ENCODE data around the gene TMEM202.

The TMEM202 gene

GRCh38 chr15:72398648-72399047 lies 543 bp downstream of the TMEM202 start:
- POLR2A ChIA-PET = no interaction called here
- peaks cover 0 to 5% (median 0%) of the 10 kb centered on the region in 4 experiments for H3K4me1 ChIP-seq (ENCODE audit: control extremely low read depth in 1 of 4, control insufficient read depth in 4 of 4, insufficient read depth in 4 of 4, low read length in 3 of 4)
- WGBS (ENCODE audit: insufficient coverage) = 97% methylated on average over 7 of the region's 7 CpGs
- peaks cover 0 to 5% (median 2%) of the 10 kb centered on the region in 5 experiments for H3K27me3 ChIP-seq (replicated peaks in 2 of 5; ENCODE audit: control insufficient read depth in 4 of 5, insufficient read depth in 5 of 5, low read length in 4 of 5)
- H3K36me3 ChIP-seq (ENCODE audit: control insufficient read depth in 4 of 4, insufficient read depth in 4 of 4, low read length in 3 of 4) = no peaks in the 10 kb centered on the region
- CTCF ChIA-PET = interaction anchor here (1.1 kb wide), 1 partner anchor 307 kb away, joined by 3 read pairs; no protein-coding TSS in a partner anchor
- no peak overlapping the region for H3K27ac ChIP-seq (ENCODE audit: insufficient read depth in 1 of 2, low read depth in 1 of 2, low read length in 2 of 2, poor library complexity in 1 of 2, severe bottlenecking in 2 of 2)
- H3K4me3 ChIP-seq (ENCODE audit: control insufficient read depth in 1 of 7, extremely low read depth in 1 of 7, insufficient read depth in 4 of 7, low read depth in 2 of 7, low read length in 6 of 7) = no peak overlapping the region
- DNase-seq = no peak
- no peaks in the 10 kb centered on the region for H3K9me3 ChIP-seq (ENCODE audit: control extremely low read depth in 1 of 5, control insufficient read depth in 4 of 5, insufficient read depth in 2 of 5, low read depth in 1 of 5, low read length in 4 of 5)

- CTCF ChIA-PET = no interaction called here
- POLR2A ChIA-PET = no interaction called here
- WGBS (ENCODE audit: insufficient coverage) = 92% methylated on average over 4 of the region's 5 CpGs
- Histone ChIP-seq H3K4me1 (ENCODE audit: control extremely low read depth in 1 of 4, control insufficient read depth in 4 of 4, insufficient read depth in 4 of 4, low read length in 3 of 4) (peaks cover 0 to 5% (median 0%) of the 10 kb centered on the region in 4 experiments), H3K9me3 (ENCODE audit: control extremely low read depth in 1 of 5, control insufficient read depth in 4 of 5, insufficient read depth in 2 of 5, low read depth in 1 of 5, low read length in 4 of 5) (no peaks in the 10 kb centered on the region), H3K36me3 (ENCODE audit: control insufficient read depth in 4 of 4, insufficient read depth in 4 of 4, low read length in 3 of 4) (no peaks in the 10 kb centered on the region), H3K27me3 (replicated peaks in 2 of 5; ENCODE audit: control insufficient read depth in 4 of 5, insufficient read depth in 5 of 5, low read length in 4 of 5) (peaks cover 0 to 10% (median 5%) of the 10 kb centered on the region in 5 experiments), H3K4me3 (ENCODE audit: control insufficient read depth in 1 of 7, extremely low read depth in 1 of 7, insufficient read depth in 4 of 7, low read depth in 2 of 7, low read length in 6 of 7) (no peak overlapping the region), H3K27ac (ENCODE audit: insufficient read depth in 1 of 2, low read depth in 1 of 2, low read length in 2 of 2, poor library complexity in 1 of 2, severe bottlenecking in 2 of 2) (no peak overlapping the region)
- DNase-seq = no peak
Measured at GRCh38 chr15:72402726-72403125, 4.6 kb downstream of the TMEM202 start.

GRCh38 chr15:72404356-72404755 lies 6.3 kb downstream of the TMEM202 start:
- Histone ChIP-seq H3K36me3 (ENCODE audit: control insufficient read depth in 4 of 4, insufficient read depth in 4 of 4, low read length in 3 of 4) (no peaks in the 10 kb centered on the region), H3K27ac (ENCODE audit: insufficient read depth in 1 of 2, low read depth in 1 of 2, low read length in 2 of 2, poor library complexity in 1 of 2, severe bottlenecking in 2 of 2) (no peak overlapping the region), H3K4me3 (ENCODE audit: control insufficient read depth in 1 of 7, extremely low read depth in 1 of 7, insufficient read depth in 4 of 7, low read depth in 2 of 7, low read length in 6 of 7) (no peak overlapping the region), H3K9me3 (ENCODE audit: control extremely low read depth in 1 of 5, control insufficient read depth in 4 of 5, insufficient read depth in 2 of 5, low read depth in 1 of 5, low read length in 4 of 5) (no peaks in the 10 kb centered on the region), H3K4me1 (ENCODE audit: control extremely low read depth in 1 of 4, control insufficient read depth in 4 of 4, insufficient read depth in 4 of 4, low read length in 3 of 4) (no peaks in the 10 kb centered on the region), H3K27me3 (replicated peaks in 2 of 5; ENCODE audit: control insufficient read depth in 4 of 5, insufficient read depth in 5 of 5, low read length in 4 of 5) (peaks cover 0 to 10% (median 5%) of the 10 kb centered on the region in 5 experiments)
- ChIA-PET POLR2A (no interaction called here), CTCF (interaction anchor here (1.2 to 1.4 kb wide), 2 partner anchors 10 to 20 kb away, joined by 3 read pairs; no protein-coding TSS in a partner anchor)
- no peak for DNase-seq
- 42% methylated on average over 2 of the region's 3 CpGs for WGBS (ENCODE audit: insufficient coverage)

- Histone ChIP-seq H3K27ac (ENCODE audit: insufficient read depth in 1 of 2, low read depth in 1 of 2, low read length in 2 of 2, poor library complexity in 1 of 2, severe bottlenecking in 2 of 2) (no peak overlapping the region), H3K4me1 (ENCODE audit: control extremely low read depth in 1 of 4, control insufficient read depth in 4 of 4, insufficient read depth in 4 of 4, low read length in 3 of 4) (no peaks in the 10 kb centered on the region), H3K27me3 (replicated peaks in 2 of 5; ENCODE audit: control insufficient read depth in 4 of 5, insufficient read depth in 5 of 5, low read length in 4 of 5) (peaks cover 0 to 10% (median 5%) of the 10 kb centered on the region in 5 experiments), H3K36me3 (ENCODE audit: control insufficient read depth in 4 of 4, insufficient read depth in 4 of 4, low read length in 3 of 4) (no peaks in the 10 kb centered on the region), H3K9me3 (ENCODE audit: control extremely low read depth in 1 of 5, control insufficient read depth in 4 of 5, insufficient read depth in 2 of 5, low read depth in 1 of 5, low read length in 4 of 5) (no peaks in the 10 kb centered on the region), H3K4me3 (ENCODE audit: control insufficient read depth in 1 of 7, extremely low read depth in 1 of 7, insufficient read depth in 4 of 7, low read depth in 2 of 7, low read length in 6 of 7) (no peak overlapping the region)
- ChIA-PET CTCF (interaction anchor here (1.4 kb wide), 1 partner anchor 21 kb away, joined by 3 read pairs; no protein-coding TSS in a partner anchor), POLR2A (no interaction called here)
- DNase-seq = no peak
Measured at GRCh38 chr15:72404841-72405240, 6.7 kb downstream of the TMEM202 start.

- CTCF ChIA-PET = no interaction called here
- POLR2A ChIA-PET = interaction anchor here (0.6 kb wide), 1 partner anchor 572 kb away, joined by 4 read pairs; no protein-coding TSS in a partner anchor
- WGBS (ENCODE audit: insufficient coverage) = 81% methylated on average over 2 of the region's 3 CpGs
Measured at GRCh38 chr15:72406936-72407335, 8.8 kb downstream of the TMEM202 start.

GRCh38 chr15:72411111-72411510 lies 13.0 kb downstream of the TMEM202 start:
- ChIA-PET CTCF (no interaction called here), POLR2A (no interaction called here)
- DNase-seq = no peak
- WGBS (ENCODE audit: insufficient coverage) = 96% methylated on average over 5 of the region's 5 CpGs
- Histone ChIP-seq H3K27ac (ENCODE audit: insufficient read depth in 1 of 2, low read depth in 1 of 2, low read length in 2 of 2, poor library complexity in 1 of 2, severe bottlenecking in 2 of 2) (no peak overlapping the region), H3K9me3 (ENCODE audit: control extremely low read depth in 1 of 5, control insufficient read depth in 4 of 5, insufficient read depth in 2 of 5, low read depth in 1 of 5, low read length in 4 of 5) (peaks cover 0 to 7% (median 2%) of the 10 kb centered on the region in 5 experiments), H3K27me3 (replicated peaks in 2 of 5; ENCODE audit: control insufficient read depth in 4 of 5, insufficient read depth in 5 of 5, low read length in 4 of 5) (peaks cover 0 to 2% (median 0%) of the 10 kb centered on the region in 5 experiments), H3K36me3 (ENCODE audit: control insufficient read depth in 4 of 4, insufficient read depth in 4 of 4, low read length in 3 of 4) (no peaks in the 10 kb centered on the region), H3K4me3 (ENCODE audit: control insufficient read depth in 1 of 7, extremely low read depth in 1 of 7, insufficient read depth in 4 of 7, low read depth in 2 of 7, low read length in 6 of 7) (no peak overlapping the region), H3K4me1 (ENCODE audit: control extremely low read depth in 1 of 4, control insufficient read depth in 4 of 4, insufficient read depth in 4 of 4, low read length in 3 of 4) (no peaks in the 10 kb centered on the region)

More at GRCh38 chr15:72406936-72407335, 8.8 kb downstream of the TMEM202 start:
- peaks cover 0 to 7% (median 2%) of the 10 kb centered on the region in 5 experiments for H3K9me3 ChIP-seq (ENCODE audit: control extremely low read depth in 1 of 5, control insufficient read depth in 4 of 5, insufficient read depth in 2 of 5, low read depth in 1 of 5, low read length in 4 of 5)
- no peak overlapping the region for H3K27ac ChIP-seq (ENCODE audit: insufficient read depth in 1 of 2, low read depth in 1 of 2, low read length in 2 of 2, poor library complexity in 1 of 2, severe bottlenecking in 2 of 2)
- DNase-seq = no peak
- H3K4me3 ChIP-seq (ENCODE audit: control insufficient read depth in 1 of 7, extremely low read depth in 1 of 7, insufficient read depth in 4 of 7, low read depth in 2 of 7, low read length in 6 of 7) = no peak overlapping the region
- no peaks in the 10 kb centered on the region for H3K36me3 ChIP-seq (ENCODE audit: control insufficient read depth in 4 of 4, insufficient read depth in 4 of 4, low read length in 3 of 4)
- peaks cover 0 to 10% (median 5%) of the 10 kb centered on the region in 5 experiments for H3K27me3 ChIP-seq (replicated peaks in 2 of 5; ENCODE audit: control insufficient read depth in 4 of 5, insufficient read depth in 5 of 5, low read length in 4 of 5)
- no peaks in the 10 kb centered on the region for H3K4me1 ChIP-seq (ENCODE audit: control extremely low read depth in 1 of 4, control insufficient read depth in 4 of 4, insufficient read depth in 4 of 4, low read length in 3 of 4)

GRCh38 chr15:72411544-72411943 lies 13.4 kb downstream of the TMEM202 start:
- ChIA-PET CTCF (no interaction called here), POLR2A (no interaction called here)
- no peaks in the 10 kb centered on the region for H3K4me1 ChIP-seq (ENCODE audit: control extremely low read depth in 1 of 4, control insufficient read depth in 4 of 4, insufficient read depth in 4 of 4, low read length in 3 of 4)
- H3K9me3 ChIP-seq (ENCODE audit: control extremely low read depth in 1 of 5, control insufficient read depth in 4 of 5, insufficient read depth in 2 of 5, low read depth in 1 of 5, low read length in 4 of 5) = peaks cover 0 to 7% (median 2%) of the 10 kb centered on the region in 5 experiments
- peaks cover 0 to 2% (median 0%) of the 10 kb centered on the region in 5 experiments for H3K27me3 ChIP-seq (replicated peaks in 2 of 5; ENCODE audit: control insufficient read depth in 4 of 5, insufficient read depth in 5 of 5, low read length in 4 of 5)
- WGBS (ENCODE audit: insufficient coverage) = no CpG with 5 or more reads among the region's 1 CpG
- H3K36me3 ChIP-seq (ENCODE audit: control insufficient read depth in 4 of 4, insufficient read depth in 4 of 4, low read length in 3 of 4) = no peaks in the 10 kb centered on the region
- DNase-seq = no peak
- H3K4me3 ChIP-seq (ENCODE audit: control insufficient read depth in 1 of 7, extremely low read depth in 1 of 7, insufficient read depth in 4 of 7, low read depth in 2 of 7, low read length in 6 of 7) = no peak overlapping the region
- H3K27ac ChIP-seq (ENCODE audit: insufficient read depth in 1 of 2, low read depth in 1 of 2, low read length in 2 of 2, poor library complexity in 1 of 2, severe bottlenecking in 2 of 2) = no peak overlapping the region

Data from common myeloid progenitor, CD34-positive (primary cell).